ACHN (cell line): ENCODE results near the gene PSMD8.
A peak's percentile ranks its signal among the peaks of the same experiment; 100 is the strongest.
"Not testable (repeated sequence)": the region's sequence is repeated elsewhere in the genome, so short reads cannot be mapped to it uniquely, and the experiment has no call there.

ENCODE experiments used
- DNase-seq: peaks from one replicate; pipeline ENCODE4 v3.0.0-alpha.2; 2015
- in situ Hi-C: cut with HindIII; loops from 2 replicates; pipeline ENCODE4 v1.10.0; 2017; ENCODE audit warnings: low sequenced_read_pairs, low pct_ligation_motif_present, low pct_unique_long_range_greater_than_20kb

PSMD8 gene

GRCh38 chr19:38401148-38401547 is 26.8 kb downstream of the PSMD8 start:
- no peak for DNase-seq
- in situ Hi-C loops, result no loop called here

- in situ Hi-C loops, result no loop called here
- DNase-seq, result no peak
Observed at GRCh38 chr19:38402623-38402966, 28.2 kb downstream of the PSMD8 start.

GRCh38 chr19:38402967-38403674 is 28.8 kb downstream of the PSMD8 start, which contains the start of gene FAM98C:
Gene FAM98C (plus strand): TSS chr19:38403093. CDS start chr19:38403154, 61 bp downstream.
- DNase-seq, result peak; percentile 92
- in situ Hi-C loops, result no loop called here

- DNase-seq, result no peak
- in situ Hi-C loops, result no loop called here
Observed at GRCh38 chr19:38404858-38405257, 30.5 kb downstream of the PSMD8 start.

DNA sequence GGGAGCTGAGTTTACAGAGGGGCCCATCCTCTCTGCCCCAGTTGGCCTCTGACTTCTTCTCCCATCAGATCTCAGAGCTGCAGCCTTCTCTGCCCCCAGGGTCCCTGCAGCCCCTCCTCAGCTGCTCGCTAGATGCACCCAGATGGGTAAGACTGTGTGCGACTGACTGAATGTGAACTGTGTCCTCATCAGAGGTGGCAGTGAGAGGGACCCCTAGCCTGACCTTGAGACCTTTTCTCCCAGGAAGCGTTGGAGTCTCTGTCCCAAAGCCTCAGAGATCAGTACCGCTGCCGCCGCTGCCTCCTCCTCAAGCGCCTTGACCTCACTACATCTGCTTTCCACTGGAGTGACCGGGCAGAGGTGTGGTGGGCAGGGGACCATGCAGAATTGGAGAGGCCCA is 30.9 kb downstream of the PSMD8 start:
- in situ Hi-C loops, result no loop called here
- no peak for DNase-seq

DNA sequence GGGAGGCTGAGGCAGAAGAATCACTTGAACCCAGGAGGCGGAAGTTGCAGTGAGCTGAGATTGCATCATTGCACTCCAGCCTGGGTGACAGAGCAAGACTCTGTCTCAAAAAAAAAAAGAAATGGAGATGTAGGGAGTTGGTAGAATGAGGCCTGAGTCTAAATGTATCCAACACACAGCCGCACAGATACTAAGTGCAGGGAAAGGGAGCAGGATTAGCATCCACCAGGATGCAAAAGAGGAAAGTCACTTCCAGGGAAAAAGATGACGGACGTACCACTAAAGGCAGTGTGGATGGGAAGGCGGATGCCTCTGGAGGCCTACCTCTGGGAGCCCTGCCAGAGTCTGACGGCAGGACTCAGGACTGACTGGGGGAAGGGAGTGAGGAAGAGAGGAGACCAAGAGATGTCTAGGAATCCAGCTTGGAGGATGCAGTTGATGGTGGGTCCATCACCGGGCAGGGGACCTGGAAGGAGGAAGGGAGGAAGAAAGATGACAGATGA is 35.3 kb downstream of the PSMD8 start:
- DNase-seq, result no peak
- in situ Hi-C loops, result no loop called here

DNA sequence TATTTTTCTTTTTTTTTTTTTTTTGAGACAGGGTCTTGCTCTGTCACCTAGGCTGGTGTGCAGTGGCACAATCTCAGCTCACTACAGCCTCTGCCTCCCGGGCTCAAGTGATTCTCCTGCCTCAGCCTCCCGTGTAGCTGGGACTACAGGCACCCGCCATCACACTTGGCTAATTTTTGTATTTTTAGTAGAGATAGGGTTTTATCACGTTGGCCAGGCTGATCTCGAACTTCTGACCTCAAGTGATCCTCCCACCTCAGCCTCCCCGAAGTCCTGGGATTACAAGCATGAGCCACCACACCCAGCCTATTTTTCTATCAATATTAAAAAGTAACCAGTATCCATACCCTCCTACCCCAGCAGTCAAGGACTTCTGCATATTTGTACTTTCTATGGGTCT is 36.0 kb downstream of the PSMD8 start:
- in situ Hi-C loops, DNase-seq: not testable (repeated sequence)

DNA sequence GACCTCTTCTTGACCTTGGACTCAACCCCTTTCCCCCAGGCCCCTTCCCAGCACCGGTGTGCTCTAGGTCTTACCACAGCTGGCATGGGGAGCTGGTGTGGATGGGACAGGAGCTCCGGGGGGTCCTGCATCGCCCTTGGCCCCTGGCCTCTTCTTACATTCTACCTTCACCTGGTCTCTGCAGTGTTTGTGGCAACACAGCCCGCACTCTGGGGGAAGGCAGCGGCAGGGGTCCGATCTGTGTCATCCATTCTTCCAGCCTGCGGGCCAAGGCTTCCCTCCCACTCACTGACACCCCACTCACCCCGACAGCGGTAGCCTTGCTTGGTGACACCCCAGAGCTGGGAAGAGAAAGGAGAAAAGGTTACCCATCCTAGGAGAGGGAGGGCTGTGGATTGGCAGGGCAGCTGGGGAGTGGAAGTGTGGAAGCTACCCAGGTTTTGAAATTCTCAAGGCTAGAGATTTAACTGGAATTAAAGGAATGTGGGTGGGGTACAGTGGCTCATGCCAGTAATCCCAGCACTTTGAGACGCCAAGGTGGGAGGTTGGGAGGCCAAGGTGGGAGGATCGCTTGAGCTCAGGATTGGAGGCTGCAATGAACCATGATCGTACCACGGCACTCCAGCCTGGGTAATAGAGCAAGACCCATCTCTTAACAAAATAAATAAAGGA is 36.8 kb downstream of the PSMD8 start:
- DNase-seq, result no peak
- in situ Hi-C loops, result no loop called here

DNA sequence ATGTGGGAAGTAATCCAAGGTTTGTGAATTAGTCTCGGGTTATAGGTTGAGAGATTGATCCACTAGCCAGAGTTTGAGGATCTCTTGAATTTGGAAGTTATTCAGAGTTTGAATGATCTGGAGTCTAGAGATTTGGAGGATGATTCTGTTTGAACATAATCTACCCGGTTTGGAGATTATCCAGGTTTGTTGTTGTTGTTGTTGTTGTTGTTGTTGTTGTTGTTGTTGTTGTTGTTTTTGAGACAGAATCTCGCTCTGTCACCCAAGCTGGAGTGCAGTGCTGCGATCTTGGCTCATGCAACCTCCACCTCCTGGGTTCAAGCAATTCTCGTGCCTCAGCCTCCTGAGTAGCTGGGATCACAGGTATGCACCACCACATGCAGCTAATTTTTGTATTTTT is 37.5 kb downstream of the PSMD8 start:
- DNase-seq, in situ Hi-C loops: not testable (repeated sequence)

GRCh38 chr19:38412491-38412890 is 38.1 kb downstream of the PSMD8 start:
- no peak for DNase-seq
- in situ Hi-C loops, result no loop called here

- in situ Hi-C loops, result no loop called here
Observed at GRCh38 chr19:38412961-38413360, 38.6 kb downstream of the PSMD8 start.

GRCh38 chr19:38413416-38413815 is 39.0 kb downstream of the PSMD8 start:
- DNase-seq, result no peak
- in situ Hi-C loops, result no loop called here

More at GRCh38 chr19:38412961-38413360, 38.6 kb downstream of the PSMD8 start:
- DNase-seq, result no peak

GRCh38 chr19:38417146-38417543 is 42.8 kb downstream of the PSMD8 start:
- in situ Hi-C loops, result no loop called here
- no peak for DNase-seq

DNA sequence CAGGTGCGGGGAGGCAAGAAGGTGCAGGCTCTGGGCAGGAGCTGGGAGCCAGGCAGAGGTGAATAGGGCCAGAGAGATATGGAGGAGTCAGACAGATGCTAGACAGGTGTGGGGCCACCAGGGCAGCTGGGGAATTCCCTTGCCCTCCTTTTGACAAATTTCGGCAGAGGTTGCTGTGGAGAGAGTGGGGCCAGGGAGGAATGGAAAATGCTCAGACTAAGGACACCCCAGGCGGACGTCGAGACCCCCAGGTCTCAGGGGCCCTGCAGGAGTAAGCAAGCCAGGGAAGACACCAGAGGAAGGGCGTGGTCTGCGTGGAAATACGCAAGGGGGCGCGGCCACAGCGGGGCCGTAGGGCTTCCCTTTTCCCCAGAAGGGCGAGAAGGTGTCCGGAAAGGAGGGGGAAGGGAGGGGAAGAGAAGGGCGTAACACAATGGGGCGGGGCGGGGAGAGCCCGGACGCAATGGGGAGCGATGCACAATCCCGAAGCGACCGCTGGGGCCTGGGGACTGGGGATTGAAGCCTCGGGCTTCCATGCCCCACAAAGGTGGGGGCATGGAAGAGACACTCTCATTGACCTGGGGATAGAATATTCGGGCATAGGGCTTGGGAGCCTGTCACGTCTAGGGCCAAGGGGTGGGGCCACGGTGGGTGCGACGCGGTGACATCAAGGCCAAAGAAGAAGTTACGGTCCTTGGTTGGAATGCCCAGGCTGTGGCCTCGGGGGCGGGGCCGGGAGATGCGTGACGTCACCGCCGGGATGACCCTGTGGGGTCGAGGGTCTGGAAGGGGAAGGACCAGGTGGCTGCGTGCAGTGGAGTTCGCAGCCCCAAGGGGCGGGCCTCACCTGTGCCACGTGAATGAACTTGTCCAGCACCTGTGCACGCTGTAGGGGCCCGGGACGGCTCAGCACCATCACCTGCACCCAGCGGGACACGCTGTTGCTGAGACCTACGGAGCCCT is 43.5 kb downstream of the PSMD8 start:
- DNase-seq, result peak; percentile 28
- in situ Hi-C loops, result no loop called here

DNA sequence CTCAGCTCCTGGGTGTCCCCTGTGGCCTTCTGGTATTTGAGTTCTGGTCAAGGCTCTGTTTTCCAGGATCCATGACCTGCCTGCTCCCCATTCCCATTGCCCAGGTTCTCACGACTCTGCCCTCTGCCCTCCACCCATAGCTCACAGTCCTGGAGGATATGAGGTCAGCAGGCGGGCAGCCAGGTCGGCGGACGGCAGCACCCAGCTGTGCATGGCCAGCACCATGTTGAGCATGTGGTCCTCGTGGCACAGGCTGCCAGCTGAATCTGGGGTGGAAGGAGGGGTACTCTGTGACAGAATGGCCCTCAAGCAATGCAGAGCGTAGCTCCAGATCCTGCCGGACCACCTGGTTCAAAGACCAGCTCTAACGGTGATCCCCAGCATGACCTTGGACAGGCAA is 46.6 kb downstream of the PSMD8 start:
- DNase-seq, result no peak
- in situ Hi-C loops, result no loop called here

DNA sequence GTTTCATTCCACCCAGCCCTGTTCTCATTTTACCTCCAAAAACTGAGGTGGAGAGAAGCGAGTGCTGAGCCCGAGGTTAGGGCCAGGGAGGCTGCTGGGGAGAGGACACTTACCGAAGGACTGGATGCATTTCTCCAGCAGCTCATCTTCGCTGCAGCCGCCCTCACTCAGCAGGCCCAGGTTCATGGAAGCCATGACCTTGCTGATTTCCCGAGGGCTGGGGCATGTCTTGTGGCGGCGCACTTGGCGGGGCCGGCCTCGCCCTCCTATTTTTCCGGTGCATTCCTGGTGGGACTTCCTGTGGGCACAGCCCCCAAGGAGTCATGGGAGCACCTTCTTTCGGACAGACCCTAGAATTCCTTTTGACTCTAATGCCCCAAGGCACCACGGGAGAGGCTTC is 47.5 kb downstream of the PSMD8 start:
- DNase-seq, result no peak
- in situ Hi-C loops, result no loop called here

DNA sequence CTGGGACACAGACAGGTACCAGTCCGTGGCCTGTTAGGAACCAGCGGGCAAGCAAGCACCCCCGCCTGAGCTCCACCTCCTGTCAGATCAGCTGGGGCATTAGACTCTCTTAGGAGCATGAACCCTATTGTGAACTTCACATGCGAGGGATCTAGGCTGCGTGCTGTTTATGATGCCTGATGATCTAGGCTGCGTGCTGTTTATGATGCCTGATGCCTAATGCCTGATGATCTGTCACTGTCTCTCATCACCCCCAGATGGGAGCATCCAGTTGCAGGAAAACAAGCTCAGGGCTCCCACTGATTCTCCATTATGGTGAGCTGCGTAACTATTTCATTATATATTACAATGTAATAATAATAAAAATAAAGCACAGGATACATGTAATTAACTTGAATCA is 48.1 kb downstream of the PSMD8 start:
- DNase-seq, result no peak
- in situ Hi-C loops, result no loop called here

GRCh38 chr19:38424272-38424671 is 49.9 kb downstream of the PSMD8 start:
- in situ Hi-C loops, result no loop called here
- no peak for DNase-seq

DNA sequence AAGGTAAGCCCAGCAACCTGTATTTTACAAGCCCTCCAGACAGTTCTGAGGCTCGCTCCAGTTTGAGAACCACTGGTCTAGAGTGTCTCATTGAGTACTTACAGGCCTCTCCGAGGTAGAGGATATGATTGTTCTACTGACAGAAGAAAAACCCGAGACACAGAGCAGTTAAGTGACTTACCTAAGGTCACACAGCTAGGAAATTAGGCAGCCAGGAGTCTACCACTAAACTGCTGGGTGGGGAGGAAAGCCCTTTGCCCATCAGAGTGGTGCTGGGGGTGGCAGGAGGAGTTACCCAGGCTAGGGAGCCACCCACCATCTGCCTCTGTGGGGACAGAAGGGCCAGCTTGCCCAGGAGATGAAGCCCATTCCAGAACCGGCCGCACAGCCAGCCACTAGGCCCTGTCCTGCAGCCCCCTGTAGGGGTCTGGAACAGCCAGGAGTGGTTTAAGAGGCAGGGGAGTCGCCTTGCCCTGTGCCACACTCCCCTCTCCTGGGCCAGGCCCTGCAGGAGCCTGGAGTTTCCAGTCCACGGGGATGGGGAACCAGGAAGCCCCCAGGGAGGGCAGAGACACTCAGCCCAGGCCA is 50.9 kb downstream of the PSMD8 start:
- no peak for DNase-seq
- in situ Hi-C loops, result no loop called here
